Coronary artery (tissue), 2 donors: ENCODE results near the gene ADORA2B.

ENCODE experiments used
- DNase-seq: peaks from one replicate; pipeline ENCODE4 v3.0.0-alpha.2; 2017; ENCODE audit warnings: low spot score
- H3K27ac ChIP-seq, 2 donors: fragments of 200-600 bp; sonication (generic); one replicate each; pipeline ENCODE4 v1.5.1; 2016 to 2019
- H3K4me3 ChIP-seq: fragments of 200-600 bp; sonication (generic); 2 replicates; pipeline ENCODE4 v1.5.1; 2016; ENCODE audit warnings: mild to moderate bottlenecking, moderate library complexity
- TF ChIP-seq, protein P1 (sequence below): fragments of 200-600 bp; sonication (generic); IDR thresholded peaks from one replicate; pipeline ENCODE4 v1.5.1; 2019; ENCODE audit warnings: antibody characterized with exemption

Gene ADORA2B

DNA sequence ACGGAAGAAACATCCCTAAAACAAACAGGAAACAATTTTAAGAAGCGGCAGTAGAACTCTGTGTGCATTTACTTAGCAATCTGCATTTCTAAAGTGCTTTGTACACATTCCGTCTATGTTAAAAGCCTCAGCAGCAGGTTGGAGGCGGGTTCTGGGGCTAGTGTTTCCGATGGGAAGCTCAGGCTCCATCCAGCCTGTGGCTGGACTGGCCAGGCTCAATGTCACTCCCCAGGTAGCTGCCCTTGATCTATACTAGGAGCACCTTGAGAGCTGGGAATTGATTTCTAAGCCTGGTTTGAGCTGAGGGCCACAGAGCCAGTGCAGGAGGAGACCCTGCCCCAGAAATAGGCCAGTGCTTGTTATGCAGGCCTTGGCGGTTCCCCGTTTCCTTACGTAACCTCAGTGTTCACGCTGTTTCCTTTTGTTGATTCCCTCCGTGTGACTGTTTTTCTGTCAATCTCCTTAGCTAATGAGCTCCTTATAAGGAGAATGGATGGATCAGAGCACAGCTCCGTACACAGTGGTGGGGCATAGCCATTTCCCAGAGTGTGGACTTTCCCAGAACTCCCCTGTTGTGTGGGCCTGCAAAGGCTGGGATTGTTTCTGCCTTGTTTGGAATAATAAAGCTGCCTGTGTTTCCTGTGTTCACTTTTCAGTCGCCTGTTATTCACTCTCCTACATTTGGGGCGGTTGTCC, 21.4 kb downstream of the ADORA2B start:
- no peak overlapping the region for H3K27ac ChIP-seq
- no peak for DNase-seq
- H3K4me3 ChIP-seq, result no peak overlapping the region
- TF ChIP-seq, protein P1, sequence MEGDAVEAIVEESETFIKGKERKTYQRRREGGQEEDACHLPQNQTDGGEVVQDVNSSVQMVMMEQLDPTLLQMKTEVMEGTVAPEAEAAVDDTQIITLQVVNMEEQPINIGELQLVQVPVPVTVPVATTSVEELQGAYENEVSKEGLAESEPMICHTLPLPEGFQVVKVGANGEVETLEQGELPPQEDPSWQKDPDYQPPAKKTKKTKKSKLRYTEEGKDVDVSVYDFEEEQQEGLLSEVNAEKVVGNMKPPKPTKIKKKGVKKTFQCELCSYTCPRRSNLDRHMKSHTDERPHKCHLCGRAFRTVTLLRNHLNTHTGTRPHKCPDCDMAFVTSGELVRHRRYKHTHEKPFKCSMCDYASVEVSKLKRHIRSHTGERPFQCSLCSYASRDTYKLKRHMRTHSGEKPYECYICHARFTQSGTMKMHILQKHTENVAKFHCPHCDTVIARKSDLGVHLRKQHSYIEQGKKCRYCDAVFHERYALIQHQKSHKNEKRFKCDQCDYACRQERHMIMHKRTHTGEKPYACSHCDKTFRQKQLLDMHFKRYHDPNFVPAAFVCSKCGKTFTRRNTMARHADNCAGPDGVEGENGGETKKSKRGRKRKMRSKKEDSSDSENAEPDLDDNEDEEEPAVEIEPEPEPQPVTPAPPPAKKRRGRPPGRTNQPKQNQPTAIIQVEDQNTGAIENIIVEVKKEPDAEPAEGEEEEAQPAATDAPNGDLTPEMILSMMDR, result no peak

DNA sequence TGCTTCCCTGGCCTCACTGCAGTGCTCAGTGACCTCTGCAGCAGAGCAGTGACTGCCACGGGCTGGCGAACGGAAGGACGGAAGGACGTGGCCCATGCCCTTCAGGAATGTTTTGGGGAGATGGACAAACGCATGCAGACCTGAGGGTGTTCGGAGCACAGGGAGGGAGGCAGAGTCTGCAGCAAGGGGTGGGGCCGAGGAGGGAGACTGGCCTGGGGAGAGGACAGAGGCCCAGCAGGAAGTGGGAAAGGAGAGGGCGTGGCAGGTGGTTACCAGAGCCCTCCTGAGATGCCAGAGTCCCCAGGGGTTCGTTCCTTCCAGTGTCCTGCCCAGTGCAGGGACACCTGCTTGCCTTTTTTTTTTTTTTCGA, 21.9 kb downstream of the ADORA2B start:
- Histone ChIP-seq H3K4me3 (no peak overlapping the region), H3K27ac (no peak overlapping the region)
- DNase-seq, result no peak
- TF ChIP-seq, protein P1, result no peak

DNA sequence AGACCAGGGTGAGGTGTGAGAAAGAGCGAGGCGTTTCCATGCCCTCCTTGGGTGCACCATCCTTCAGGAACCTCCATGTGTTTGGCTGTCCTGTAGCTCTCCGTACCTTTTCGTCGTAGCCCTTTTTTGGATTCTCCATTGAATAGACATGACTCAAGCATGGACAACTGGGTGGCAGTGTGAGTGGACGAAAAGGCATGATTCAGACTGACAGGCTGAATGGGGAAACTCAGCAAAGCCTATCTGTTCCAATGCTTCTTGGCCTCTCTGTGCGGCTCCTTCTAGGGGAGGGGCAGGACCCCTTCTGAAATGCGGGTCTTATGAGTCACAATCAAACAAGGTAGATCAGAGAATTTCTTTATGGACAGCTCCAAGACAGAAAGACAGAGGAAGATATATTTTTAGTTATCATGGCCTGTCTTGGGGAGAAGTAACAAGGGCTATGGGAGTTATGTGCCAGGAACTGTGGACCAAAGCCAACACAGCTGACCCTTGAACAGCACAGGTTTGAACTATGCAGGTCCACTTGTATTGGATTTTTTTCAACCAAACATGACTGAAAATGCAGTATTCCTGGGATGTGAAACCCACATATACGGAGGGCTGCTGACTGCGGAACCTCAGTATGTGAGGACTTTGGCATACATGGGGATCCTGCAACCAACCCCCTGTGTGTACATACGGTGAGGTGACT, 22.9 kb downstream of the ADORA2B start:
- Histone ChIP-seq H3K4me3 (no peak overlapping the region), H3K27ac (no peak overlapping the region)
- no peak for DNase-seq
- TF ChIP-seq, protein P1, result no peak

DNA sequence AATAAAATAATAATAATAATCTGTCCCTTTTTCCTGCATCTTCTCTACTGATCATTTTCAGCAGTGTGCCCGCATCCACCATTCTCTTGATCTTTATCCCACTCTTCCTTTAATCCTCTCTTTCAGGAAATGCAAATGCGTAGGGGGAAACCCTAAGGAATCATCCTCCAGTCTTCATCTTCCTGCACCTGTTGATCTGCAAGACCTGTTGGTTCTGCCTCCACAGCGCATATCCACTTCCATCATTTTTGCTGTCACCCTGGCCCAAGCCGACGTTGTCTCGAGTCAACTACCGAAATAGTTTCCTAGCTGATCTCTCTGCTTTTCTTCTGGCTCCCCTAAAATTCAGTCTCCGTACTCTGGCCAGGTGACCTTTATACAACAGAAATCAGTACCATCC, 24.5 kb downstream of the ADORA2B start:
- no peak for DNase-seq
- Histone ChIP-seq H3K27ac (no peak overlapping the region), H3K4me3 (no peak overlapping the region)
- TF ChIP-seq, protein P1, result no peak

DNA sequence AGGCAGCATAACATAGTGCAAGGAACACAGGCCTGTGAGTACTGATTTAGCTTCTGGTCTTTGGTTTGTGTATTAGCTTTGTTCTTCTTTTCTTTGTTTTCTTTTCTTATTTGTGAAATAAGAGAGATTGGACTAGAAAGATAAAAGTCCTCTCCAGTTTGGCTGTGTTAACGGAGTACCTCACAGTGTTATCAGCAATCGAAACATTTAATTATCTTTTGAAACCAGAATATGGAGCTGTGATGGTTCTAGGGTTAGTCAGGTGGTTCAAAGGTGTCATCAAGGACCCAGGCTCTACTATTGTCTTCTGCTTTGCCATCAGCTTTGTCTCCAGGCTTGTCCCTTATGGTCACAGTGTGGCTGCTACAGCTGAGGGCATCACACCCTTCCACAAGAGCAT, 25.6 kb downstream of the ADORA2B start:
- Histone ChIP-seq H3K27ac (no peak overlapping the region), H3K4me3 (no peak overlapping the region)
- DNase-seq, result no peak
- TF ChIP-seq, protein P1, result no peak

DNA sequence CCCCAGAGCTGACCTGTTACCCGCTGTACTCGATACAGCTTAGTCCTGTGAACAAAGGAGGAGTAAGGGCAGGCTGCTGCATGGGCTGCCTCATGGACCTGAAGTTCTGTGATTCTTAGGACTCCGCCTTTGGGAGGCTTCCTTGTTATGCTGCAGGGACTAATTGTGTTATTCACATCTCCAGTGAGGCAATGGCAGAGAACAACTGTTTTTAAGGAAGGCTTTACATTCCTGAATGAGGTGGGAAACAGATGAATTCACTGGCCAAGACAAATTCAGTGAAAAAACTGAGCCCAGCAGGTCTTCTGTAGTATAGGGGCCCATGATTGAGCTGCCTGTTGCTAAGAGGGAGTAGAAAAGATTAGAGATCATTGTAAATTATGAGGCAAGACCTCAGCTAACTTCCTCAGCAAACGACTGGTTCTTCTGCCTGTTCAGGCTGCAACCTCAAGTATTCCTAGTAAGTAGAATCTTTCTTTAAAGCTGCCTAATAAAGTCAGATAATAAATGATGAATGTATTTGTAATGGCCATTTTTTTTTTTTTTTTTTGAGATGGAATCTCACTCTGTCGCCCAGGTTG, 26.3 kb downstream of the ADORA2B start:
- Histone ChIP-seq H3K27ac (no peak overlapping the region), H3K4me3 (no peak overlapping the region)
- no peak for DNase-seq
- TF ChIP-seq, protein P1, result no peak

DNA sequence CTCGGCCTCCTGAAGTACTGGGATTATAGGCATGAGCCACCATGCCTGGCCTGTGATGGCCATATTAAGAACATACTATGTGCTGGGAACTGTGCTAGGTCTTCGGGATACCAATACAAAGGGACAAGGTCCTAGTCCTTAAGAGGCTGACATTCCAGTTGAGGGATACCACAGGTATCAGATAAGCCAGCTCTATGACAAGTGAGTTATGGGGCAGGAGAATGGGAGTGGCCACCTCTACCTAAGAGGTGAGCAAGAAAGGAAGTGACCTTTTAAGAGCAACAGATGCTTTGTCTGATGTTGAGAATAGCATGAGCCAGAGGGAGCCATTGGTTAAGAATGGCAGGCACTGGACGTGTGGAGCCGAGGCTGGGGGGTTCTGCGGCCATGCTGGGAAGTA, 27.0 kb downstream of the ADORA2B start:
- TF ChIP-seq, protein P1, result no peak
- no peak for DNase-seq
- no peak overlapping the region for H3K4me3 ChIP-seq
- H3K27ac ChIP-seq, result no peak overlapping the region
